Measurements from ENCODE around the gene CASR.

CASR gene

GRCh38 chr3:122233101-122233952, 49.9 kb downstream of the CASR start:
- Mint-ChIP-seq H3K4me3 (peak overlapping the region; percentile 44), H3K4me1 (peaks cover 34% of the 10 kb centered on the region), H3K36me3 (no peaks in the 10 kb centered on the region), H3K27ac (no peak overlapping the region), H3K9me3 (no peaks in the 10 kb centered on the region)
- ATAC-seq (peak; percentile 82), DNase-seq (ENCODE audit: low spot score in 2 of 2) (no peak)

- H3K36me3 Mint-ChIP-seq: no peaks in the 10 kb centered on the region
- no peak for DNase-seq (ENCODE audit: low spot score in 2 of 2)
- H3K9me3 Mint-ChIP-seq: no peaks in the 10 kb centered on the region
- no peak overlapping the region for H3K27ac Mint-ChIP-seq
- ATAC-seq: no peak
- no peak overlapping the region for H3K4me3 Mint-ChIP-seq
- H3K4me1 Mint-ChIP-seq: peaks cover 34% of the 10 kb centered on the region
Measured at GRCh38 chr3:122234117-122234516, 50.6 kb downstream of the CASR start.

- Mint-ChIP-seq H3K4me1 (peaks cover 34% of the 10 kb centered on the region), H3K27ac (no peak overlapping the region), H3K9me3 (no peaks in the 10 kb centered on the region), H3K36me3 (no peaks in the 10 kb centered on the region), H3K4me3 (no peak overlapping the region)
- no peak for DNase-seq (ENCODE audit: low spot score in 2 of 2)
- ATAC-seq: peak; percentile 57
Measured at GRCh38 chr3:122235147-122235546, 51.7 kb downstream of the CASR start.

- H3K9me3 Mint-ChIP-seq: no peaks in the 10 kb centered on the region
- H3K36me3 Mint-ChIP-seq: no peaks in the 10 kb centered on the region
- H3K27ac Mint-ChIP-seq: no peak overlapping the region
- DNase-seq (ENCODE audit: low spot score in 2 of 2): no peak
- ATAC-seq: no peak
- peaks cover 13% of the 10 kb centered on the region for H3K4me1 Mint-ChIP-seq
- H3K4me3 Mint-ChIP-seq: no peak overlapping the region
Measured at GRCh38 chr3:122239112-122239511, 55.6 kb downstream of the CASR start.

GRCh38 chr3:122245513-122246174, 62.2 kb downstream of the CASR start:
- peak; percentile 68 for ATAC-seq

GRCh38 chr3:122246199-122246598, 62.7 kb downstream of the CASR start:
- peak overlapping the region; percentile 54 for H3K4me3 Mint-ChIP-seq
- H3K27ac Mint-ChIP-seq: peak overlapping the region; percentile 55
- ATAC-seq: no peak
- peaks cover 12% of the 10 kb centered on the region for H3K4me1 Mint-ChIP-seq
- no peaks in the 10 kb centered on the region for H3K36me3 Mint-ChIP-seq
- no peak for DNase-seq (ENCODE audit: low spot score in 2 of 2)
- H3K9me3 Mint-ChIP-seq: no peaks in the 10 kb centered on the region

More at GRCh38 chr3:122245513-122246174, 62.2 kb downstream of the CASR start:
- no peaks in the 10 kb centered on the region for H3K36me3 Mint-ChIP-seq
- peaks cover 12% of the 10 kb centered on the region for H3K4me1 Mint-ChIP-seq
- peak overlapping the region; percentile 55 for H3K27ac Mint-ChIP-seq
- DNase-seq (ENCODE audit: low spot score in 2 of 2): no peak
- peak overlapping the region; percentile 54 for H3K4me3 Mint-ChIP-seq
- no peaks in the 10 kb centered on the region for H3K9me3 Mint-ChIP-seq

- Mint-ChIP-seq H3K4me3 (no peak overlapping the region), H3K27ac (peak overlapping the region; percentile 47), H3K9me3 (no peaks in the 10 kb centered on the region), H3K36me3 (no peaks in the 10 kb centered on the region), H3K4me1 (peaks cover 12% of the 10 kb centered on the region)
- ATAC-seq (peak; percentile 34), DNase-seq (ENCODE audit: low spot score in 2 of 2) (no peak)
Measured at GRCh38 chr3:122247087-122247824, 63.8 kb downstream of the CASR start.

GRCh38 chr3:122247825-122248185, 64.3 kb downstream of the CASR start:
- Mint-ChIP-seq H3K4me1 (peaks cover 12% of the 10 kb centered on the region), H3K36me3 (no peaks in the 10 kb centered on the region), H3K9me3 (no peaks in the 10 kb centered on the region), H3K27ac (peak overlapping the region; percentile 47), H3K4me3 (no peak overlapping the region)
- ATAC-seq (no peak), DNase-seq (ENCODE audit: low spot score in 2 of 2) (no peak)

- DNase-seq (ENCODE audit: low spot score in 2 of 2) (no peak), ATAC-seq (no peak)
- Mint-ChIP-seq H3K9me3 (no peaks in the 10 kb centered on the region), H3K27ac (no peak overlapping the region), H3K4me3 (no peak overlapping the region), H3K4me1 (peaks cover 14% of the 10 kb centered on the region), H3K36me3 (no peaks in the 10 kb centered on the region)
Measured at GRCh38 chr3:122251428-122251827, 68.0 kb downstream of the CASR start.

GRCh38 chr3:122253581-122253980, 70.1 kb downstream of the CASR start:
- ATAC-seq: no peak
- Mint-ChIP-seq H3K9me3 (no peaks in the 10 kb centered on the region), H3K4me3 (no peak overlapping the region), H3K36me3 (no peaks in the 10 kb centered on the region), H3K27ac (no peak overlapping the region), H3K4me1 (peaks cover 23% of the 10 kb centered on the region)
- DNase-seq (ENCODE audit: low spot score in 2 of 2): no peak

GRCh38 chr3:122255757-122256439, 72.4 kb downstream of the CASR start:
- ATAC-seq (peak; percentile 91), DNase-seq (ENCODE audit: low spot score in 2 of 2) (no peak)
- peak overlapping the region; percentile 38 for H3K27ac Mint-ChIP-seq
- H3K9me3 Mint-ChIP-seq: no peaks in the 10 kb centered on the region
- no peak overlapping the region for H3K4me3 Mint-ChIP-seq
- no peaks in the 10 kb centered on the region for H3K36me3 Mint-ChIP-seq
- peaks cover 26% of the 10 kb centered on the region for H3K4me1 Mint-ChIP-seq

GRCh38 chr3:122257644-122258364, 74.3 kb downstream of the CASR start:
- Mint-ChIP-seq H3K4me1 (peaks cover 26% of the 10 kb centered on the region), H3K4me3 (no peak overlapping the region), H3K27ac (no peak overlapping the region), H3K9me3 (no peaks in the 10 kb centered on the region), H3K36me3 (no peaks in the 10 kb centered on the region)
- no peak for DNase-seq (ENCODE audit: low spot score in 2 of 2)
- no peak for ATAC-seq

- Mint-ChIP-seq H3K4me3 (no peak overlapping the region), H3K9me3 (no peaks in the 10 kb centered on the region), H3K36me3 (no peaks in the 10 kb centered on the region), H3K27ac (no peak overlapping the region), H3K4me1 (peaks cover 26% of the 10 kb centered on the region)
- ATAC-seq: peak; percentile 93
- DNase-seq (ENCODE audit: low spot score in 2 of 2): peak; percentile 47 to 81
Measured at GRCh38 chr3:122258757-122259371, 75.4 kb downstream of the CASR start.

GRCh38 chr3:122260206-122260605, 76.7 kb downstream of the CASR start:
- Mint-ChIP-seq H3K36me3 (no peaks in the 10 kb centered on the region), H3K4me1 (peaks cover 21% of the 10 kb centered on the region), H3K9me3 (no peaks in the 10 kb centered on the region), H3K27ac (no peak overlapping the region), H3K4me3 (no peak overlapping the region)
- DNase-seq (ENCODE audit: low spot score in 2 of 2): no peak
- no peak for ATAC-seq

All from stimulated activated effector memory CD8-positive, alpha-beta T cell treated with anti-CD3 and anti-CD28 coated beads, Interleukin-12 subunit alpha, Interleukin-12 subunit beta, amount 100 ng/mL, for 72 hours (primary cell).